SKM-1 (cell line): ENCODE results near the gene ANKH.
"Not testable (repeated sequence)": the region's sequence is repeated elsewhere in the genome, so short reads cannot be mapped to it uniquely, and the experiment has no call there.

Experiments
- DNase-seq: peaks from one replicate; lab custom pipeline; 2025; ENCODE audit not compliant: unreplicated experiment; lab: John Stamatoyannopoulos, UW

The ANKH gene

DNA sequence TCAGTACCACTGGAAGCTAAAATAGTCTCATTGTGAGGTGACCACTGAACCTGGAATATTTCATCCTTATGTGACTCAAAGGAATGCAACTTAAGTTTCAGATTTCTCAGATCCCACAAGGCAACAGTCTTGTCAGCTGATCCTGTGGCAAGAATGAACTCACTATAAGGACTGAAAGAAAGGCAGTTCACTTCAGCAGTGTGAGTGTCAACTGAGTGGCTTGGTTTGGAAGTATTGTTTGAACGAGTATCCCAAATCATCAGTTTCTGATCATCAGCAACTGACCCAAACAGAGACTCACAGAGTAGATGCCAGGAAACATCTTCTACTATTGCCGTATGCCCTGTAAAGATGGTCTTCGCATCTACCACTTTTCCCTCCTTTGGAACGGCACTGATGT is 74.2 kb downstream of the ANKH start:
- DNase-seq: not testable (repeated sequence)

DNA sequence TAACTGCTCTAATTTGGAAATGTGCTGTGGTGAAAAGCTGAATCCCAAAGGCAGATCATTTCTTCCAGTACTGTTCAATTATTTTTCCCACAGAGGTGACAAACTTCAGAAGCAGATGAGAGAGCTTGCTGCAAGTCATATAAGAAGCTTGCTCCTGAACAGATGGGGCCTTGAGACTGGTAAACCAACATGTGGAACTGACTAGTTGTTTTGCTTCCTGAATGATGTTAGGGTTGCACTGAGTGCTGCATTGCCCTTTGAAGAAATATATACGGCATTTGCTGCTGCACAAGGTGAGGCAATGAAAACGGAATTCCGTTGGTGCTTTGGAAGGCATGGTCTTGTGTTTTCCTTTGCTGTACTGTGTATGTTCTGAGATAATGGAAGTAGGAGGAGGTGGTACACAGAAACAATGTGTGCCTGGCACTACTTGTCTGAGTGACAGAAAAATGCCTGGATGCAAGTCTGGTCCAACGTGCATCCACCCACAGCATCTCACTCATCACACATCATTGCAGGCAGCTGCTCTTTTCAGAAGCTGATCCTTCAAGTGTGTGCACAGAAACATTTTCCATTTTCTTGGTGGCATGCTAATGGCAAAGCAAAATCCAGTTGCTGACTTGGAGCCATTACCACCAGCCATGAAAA is 76.9 kb downstream of the ANKH start:
- no peak for DNase-seq

DNA sequence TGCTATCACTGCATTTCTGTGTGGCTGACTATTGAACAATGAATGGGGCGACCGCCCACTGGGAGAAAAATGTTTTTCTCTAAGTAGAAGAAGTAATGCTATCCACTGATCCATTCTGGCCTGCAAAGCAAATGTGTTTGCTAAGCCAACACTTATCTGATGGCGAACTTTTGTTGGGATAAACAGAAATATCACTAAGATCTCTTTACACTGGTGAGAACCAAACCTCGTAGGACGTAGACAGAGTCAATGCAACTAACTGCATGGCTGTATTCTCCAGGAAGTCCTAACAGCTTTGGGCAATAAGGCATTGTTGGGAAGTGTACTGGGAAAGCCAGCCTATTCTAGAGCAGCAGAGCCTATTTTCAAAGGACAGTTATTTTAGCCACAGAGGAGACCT is 77.7 kb downstream of the ANKH start:
- no peak for DNase-seq

DNA sequence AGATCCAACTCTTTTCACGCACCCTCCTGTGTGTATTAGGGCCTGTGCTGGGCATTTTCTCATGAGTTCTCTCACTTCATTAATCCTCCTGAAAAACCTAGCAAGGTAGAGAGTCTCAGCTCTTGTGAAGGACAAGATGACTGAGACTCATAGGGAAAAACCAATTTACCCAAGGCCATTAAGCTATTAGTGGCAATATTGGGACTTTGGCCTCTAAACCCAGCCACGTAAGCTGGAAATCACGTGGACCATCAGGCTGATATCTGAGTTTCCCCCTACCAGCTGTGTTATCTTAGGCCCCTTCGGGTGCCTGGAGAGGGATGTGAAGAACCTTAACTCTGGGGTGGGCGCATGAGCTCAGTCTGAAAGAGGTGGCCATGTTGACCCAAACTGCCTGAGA is 80.7 kb downstream of the ANKH start:
- no peak for DNase-seq

DNA sequence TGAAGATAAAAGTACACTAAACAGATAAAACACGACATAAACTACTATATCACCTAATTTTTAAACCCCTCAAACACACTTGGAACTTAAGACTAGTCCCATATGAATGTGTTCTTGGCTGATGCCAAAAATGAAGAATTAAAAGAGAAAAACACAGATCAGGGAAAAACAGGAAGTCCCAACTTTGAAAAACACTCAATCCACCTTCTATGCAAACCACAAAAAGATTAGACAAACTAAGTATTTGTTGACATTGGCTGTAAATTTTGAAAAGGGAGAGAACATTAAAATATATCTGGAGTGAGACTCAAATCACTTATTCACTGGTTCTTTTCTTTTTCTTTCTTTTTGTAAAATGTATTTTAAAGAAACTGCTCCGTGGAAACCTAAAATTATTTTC is 81.4 kb downstream of the ANKH start:
- DNase-seq: no peak

DNA sequence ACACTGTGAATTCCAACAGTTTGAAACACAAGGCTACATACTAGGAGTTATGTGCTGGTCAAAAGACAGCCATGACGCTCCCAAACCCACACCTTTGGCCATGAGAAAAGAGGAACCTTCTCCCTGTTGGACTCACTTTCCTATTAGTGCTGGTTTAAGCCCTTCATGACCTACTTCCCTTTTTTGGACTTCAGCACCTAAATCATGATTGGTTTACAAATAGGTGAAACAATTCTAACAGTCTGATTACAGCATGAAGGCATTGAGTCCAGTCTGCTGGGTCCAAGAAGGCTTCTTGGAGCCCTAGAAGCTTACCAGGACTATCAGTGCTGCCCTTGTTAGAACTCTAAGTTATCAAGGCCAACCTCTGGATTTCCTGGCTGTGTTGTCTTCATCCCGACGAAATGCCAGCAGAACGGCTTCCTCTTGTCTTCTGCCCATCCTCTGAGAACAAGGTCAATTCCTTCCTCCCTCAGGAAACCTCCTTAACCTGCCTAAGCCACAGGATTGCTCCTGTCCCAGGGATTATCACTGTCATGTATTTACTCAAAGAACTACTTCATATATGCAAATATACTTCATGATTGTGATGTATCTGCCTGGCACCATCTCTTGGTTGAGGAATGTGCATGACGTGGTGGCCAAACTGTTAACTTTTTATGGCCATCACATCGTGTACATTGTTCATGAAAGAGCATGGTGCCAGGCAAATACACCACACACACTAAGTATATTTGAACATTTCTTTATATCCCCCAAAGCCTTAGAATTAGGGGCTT is 83.6 kb downstream of the ANKH start:
- no peak for DNase-seq

DNA sequence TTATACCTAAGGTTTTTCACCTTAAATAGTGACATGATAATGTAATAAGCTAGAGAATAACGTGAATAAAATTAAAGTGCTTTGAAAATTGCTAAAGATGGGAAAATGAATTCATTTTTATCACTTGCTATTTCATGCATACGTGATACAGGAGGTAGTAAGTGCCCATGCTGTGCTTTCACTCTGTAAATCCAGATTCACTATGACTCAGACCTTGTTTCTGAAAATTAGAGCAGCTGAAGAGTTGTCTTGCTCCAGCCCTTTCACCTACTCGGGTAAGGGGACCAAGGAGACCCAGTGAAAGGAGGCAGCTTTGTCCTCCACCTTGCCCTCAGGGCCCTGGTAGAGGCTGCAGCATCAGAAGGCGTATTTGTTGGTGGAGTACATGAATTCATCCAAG is 87.9 kb downstream of the ANKH start:
- no peak for DNase-seq

DNA sequence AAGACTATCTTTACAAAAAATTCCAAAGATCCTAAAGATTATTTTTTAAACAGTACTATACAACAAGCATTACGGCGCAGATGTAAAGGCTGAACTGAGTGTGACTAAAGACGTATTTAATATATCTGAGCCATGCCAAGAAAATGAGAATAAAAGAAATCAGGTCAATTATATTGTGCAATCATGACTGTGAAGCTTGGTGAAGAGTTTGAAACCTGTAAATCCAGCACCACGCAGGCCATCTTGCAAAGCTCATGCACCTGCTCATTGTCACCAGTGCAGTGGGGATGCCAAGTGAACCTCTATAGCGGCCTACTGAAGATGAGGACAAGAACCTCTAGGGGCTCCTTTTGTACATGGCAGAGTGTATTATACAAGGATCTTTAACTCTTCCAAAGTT is 89.0 kb downstream of the ANKH start:
- DNase-seq: no peak

DNA sequence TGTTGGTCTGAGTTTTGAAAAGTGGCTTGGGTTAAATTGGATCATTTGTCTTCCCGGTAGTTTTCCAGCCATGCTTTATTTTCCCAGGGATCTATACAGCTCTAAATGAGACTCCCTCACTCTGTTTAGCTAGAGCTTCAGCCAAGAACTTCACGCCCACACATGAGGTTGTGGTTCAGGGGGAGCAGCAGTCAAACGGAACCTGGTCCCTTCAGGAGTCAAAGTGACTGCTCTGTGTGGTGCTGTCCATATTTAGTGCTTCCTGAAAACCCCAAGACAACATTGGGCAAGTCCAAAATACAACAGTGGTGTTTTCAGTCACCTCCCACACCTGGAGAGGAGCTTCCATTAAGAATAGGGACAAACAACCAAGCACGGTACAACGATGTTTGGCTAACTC is 90.5 kb downstream of the ANKH start:
- no peak for DNase-seq

DNA sequence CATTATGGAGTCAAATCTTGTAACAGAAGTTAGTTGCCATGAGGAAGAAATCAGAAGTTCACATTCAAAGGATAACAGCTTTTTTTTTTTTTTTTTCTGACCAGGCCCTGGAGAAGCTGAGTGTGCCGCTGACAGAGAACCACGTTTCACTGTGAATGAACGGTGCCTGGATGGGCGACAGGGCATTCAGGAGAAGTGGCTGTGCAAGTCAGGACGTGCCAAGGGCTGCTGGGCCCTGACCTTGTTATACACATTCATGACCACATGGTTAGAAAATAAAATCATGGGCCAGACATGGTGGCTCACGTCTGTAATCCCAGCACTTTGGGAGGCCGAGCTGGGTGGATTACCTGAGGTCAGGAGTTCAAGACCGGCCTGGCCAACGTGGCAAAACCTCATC is 91.6 kb downstream of the ANKH start:
- DNase-seq: no peak

DNA sequence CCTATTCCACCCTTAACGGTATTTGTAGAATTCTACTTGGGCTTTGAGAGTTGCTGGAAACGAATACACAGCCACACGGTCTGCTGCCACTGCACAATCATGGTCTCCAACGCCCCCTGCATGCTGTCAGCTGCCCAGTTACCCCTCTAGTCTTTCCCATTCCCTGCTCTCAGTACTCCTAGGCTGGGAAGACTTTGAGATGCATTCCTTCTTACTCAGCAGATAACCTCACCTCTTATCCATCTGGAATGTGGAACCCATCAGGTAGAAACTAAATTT is 92.8 kb downstream of the ANKH start:
- no peak for DNase-seq

DNA sequence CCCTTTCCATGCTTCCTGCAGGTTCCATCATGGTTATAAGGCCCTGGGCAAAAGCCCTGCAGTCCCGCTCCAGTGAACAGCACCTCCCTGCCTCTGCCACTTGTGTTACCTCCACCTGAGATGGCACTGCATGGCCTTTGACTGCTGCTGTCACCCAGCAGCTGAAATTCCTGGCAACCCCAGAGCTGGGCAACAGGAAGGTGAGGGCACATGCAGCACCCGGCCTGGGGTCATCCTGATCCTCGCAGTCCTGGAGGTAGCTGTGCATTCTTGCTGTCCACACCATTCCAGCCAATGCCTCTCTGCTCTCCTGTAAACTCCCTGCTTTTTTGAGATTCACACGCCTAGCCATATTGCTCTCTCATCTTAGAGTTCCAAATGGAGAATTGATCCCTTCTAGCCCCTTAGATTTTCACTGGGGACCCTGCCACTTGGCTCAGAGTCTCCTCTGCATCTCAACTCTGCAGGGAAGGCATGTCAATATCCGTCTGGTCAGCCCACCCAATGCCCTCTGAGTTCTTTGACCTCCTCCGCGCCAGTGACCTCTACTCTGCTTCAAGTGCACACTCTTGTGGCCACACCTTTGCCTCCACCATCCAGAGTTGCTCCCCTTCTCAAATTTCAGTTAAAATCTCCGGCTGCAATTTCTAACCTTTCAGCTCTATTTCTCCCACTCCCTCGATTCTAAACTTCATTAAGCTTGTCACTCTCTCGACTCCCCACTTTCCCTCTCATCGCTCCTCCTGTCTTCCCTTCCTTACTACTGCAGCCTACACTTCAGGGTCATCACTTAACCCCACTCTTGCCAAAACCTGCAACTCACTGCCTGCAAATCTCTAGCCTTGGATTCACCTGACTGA is 93.4 kb downstream of the ANKH start:
- DNase-seq: no peak

DNA sequence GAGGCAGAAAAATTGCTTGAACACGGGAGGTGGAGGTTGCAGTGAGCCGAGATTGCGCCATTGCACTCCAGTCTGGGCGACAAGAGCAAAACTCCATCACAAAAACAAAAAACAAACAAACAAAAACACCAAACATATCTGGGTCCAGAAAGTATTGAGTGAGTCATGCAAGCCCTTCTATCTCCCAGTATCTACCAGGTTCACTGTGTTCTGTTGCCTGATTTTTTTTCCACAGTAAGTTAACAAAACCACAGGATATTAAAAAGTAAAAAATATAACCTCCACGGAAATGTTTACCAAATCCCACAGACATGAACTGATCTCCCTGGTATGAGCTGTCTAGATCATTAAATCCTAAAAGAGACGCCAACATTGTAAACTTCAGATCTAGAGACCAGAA is 94.4 kb downstream of the ANKH start:
- DNase-seq: no peak

DNA sequence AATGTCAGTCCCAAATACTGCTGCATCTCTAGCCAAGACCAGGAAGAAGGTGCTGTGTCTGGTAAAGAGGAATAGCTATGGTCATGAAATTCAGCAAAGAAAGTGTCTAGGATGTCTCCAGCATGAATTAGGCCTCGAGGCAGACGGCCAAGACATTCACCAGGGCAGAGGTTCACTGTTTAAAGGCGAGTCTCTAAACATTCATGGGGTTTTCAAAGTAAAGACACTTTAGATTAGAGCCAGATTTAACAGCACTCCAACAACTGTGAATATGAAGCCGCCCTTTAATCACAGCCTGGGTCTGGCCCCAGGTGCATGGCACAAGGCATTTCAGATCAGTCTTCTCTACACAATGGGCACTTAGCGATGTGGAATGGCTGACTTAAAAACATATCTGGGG is 95.0 kb downstream of the ANKH start:
- no peak for DNase-seq

DNA sequence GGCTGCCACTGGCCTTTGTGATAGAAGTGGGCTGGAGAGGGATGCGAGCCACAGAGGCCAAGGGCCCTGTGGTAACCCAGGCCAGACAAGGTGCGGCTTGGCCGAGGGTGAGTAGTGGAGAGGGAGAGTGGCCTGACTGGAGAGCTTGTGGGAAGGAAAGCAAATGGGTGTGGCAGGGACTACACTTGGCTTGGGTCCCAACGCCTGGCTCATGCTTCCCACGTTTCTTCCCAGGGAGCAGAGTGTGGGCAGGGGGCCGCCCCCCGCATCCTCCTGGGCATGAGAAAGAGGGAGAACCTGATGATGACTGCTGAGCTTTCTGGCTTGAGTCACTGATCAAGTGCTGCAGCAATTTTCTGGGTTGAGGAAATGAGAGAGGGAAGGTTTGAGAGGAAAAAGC is 95.7 kb downstream of the ANKH start:
- no peak for DNase-seq

DNA sequence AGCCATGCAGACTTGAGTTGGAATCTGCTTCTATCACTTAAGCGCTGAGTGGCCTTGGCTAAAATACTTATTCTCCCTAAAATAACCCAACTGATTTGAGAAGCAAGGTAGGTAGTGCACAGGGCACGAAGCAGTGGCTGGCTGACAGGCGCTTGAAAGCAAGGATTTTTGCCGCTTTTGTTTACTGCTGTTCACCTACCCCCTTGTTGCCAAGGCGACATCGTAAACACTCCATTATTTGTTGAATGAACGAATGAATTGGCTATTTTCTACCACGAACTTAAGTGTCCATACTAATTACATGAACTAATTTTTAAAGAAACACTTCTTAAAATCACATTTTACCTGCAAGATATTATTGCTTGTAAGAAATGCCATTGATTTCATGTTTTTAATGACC is 98.0 kb downstream of the ANKH start:
- no peak for DNase-seq

DNA sequence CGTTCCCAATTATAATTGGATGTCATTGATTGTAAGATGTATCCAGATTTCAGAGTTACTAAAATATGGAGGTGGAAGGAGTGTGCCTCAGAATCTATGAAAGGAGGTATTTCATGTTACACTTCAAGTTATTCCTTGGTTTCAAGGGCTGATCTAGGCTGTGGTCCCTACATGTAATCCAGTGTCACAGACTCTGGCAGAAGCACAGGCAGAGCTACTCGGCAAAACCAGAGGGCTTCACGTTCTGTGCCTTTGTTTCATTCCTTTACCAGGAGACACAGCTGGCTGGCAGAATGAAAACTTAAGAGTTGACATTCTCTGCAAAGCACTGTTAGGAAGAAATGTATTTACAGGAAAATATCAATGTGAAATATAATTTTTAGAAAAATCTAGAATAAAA is 99.6 kb downstream of the ANKH start:
- DNase-seq: no peak

DNA sequence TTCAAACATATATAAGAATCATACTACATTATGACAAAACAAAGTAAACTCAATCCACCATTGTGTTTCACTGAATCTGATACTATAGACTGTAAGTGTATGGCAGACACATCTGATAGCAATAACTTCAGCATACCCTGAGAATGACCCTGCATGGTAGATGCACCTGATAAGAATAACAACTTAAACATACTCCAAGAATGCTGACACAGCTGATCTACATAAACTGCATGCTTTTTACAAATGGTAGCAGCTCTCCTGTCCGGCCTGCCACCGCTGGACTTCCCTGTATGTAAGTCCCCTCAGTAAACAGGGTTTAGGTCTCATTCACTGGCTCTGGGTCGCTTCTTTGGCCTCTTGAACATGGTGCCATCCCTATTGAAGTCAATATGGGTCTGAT is 100.4 kb downstream of the ANKH start:
- DNase-seq: no peak

DNA sequence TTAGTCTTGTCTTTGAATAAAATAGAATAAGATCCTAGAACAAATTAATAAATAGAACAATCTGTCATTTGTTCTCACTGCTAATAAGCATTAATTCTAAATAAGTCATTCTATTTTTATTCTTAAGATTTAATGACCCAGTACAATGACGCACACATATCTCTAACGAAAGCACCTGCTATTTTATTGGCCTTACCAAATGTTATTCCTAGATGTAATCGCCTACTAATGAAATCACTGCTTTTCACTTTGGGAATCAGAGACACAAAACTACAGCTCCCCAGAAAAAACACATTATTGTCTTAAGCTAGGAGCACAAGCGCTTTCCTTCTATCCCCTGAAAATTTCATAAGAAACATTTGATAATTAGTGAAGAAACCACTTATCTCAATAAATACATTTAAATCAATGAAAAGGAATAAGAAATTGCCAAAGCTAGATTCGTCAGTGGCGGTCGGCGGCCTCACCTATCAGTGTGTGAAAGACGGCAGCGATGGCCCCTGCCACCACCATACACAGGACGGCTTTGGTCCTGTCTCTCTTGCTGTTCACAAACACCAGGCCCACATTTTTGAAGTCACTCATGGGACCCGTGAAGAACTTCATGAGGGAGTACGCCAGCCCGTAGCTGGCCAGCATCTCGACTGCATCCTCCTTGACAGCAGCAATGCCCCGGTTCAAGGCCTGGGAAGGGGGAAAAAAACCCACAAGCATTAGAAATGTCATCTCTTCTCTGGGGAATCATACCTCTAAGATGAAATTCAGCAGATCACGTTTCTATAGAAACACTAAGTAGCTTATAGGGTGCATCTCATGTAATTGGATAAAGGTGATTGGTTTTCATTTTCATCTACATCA is 102.8 kb downstream of the ANKH start:
- DNase-seq: no peak

DNA sequence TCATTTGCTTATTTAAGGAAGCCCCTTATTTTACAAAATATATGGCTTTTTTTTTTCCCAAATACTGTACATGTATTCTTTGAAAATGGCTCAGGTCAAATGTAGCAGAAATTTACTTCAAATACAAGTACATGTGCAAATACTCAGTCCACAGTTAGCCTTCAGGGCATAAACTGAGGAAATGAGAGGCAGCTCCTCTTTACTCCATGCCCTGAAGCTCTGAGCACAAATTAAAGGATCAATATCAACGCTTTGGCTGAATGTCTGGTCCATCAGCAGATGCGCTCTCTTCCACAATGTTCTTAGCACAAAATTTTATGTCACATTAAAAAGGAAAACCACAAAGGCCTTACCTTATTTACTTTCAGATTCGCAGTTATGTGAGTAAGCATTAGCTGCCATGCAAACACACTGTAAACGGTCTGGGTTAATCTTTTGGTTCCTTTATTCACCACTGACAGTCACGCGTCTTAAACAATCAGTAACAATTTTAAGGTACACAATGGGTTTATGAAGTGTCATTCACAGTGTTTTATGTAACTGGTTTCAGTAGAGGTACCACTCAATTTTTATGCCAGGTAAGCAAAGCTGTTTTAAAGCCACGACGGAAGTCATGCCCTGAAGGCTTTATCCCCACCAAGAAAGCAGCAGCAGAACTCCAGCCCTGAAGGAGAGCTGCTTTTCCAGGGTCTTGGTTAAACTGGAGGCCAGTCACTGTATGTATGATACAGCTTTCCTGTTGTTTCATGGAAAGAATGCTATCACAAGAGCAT is 103.7 kb downstream of the ANKH start:
- DNase-seq: no peak

DNA sequence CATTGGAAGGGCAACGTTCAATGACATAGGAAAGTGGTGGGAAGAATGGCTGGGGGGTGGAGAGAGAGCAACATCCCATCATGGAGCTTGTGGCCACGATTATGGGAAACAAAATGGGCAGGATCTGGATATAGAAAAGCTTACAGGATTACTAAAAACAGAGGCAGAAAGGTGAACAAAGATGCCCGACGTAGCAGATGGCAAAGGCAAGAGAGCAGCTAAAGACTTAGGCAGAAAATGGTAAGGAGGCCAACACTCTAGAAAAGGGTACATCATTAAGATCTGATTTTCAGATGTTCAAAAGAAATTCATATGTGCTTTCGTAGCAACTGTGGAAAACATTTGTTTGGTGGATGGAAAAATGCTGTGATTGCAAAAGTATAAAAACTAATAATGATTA is 104.5 kb downstream of the ANKH start:
- DNase-seq: no peak
